Measurements from ENCODE around the gene FXYD2.
A peak's percentile ranks its signal among the peaks of the same experiment; 100 is the strongest.

The FXYD2 gene

GRCh38 chr11:117862753-117863152, 38.2 kb upstream of the FXYD2 start:
- ChIA-PET CTCF (no interaction called here), POLR2A (no interaction called here)
- no peak for TF ChIP-seq HDGF (IDR thresholded peaks at IDR 0.05; ENCODE audit: borderline replicate concordance)
- TF ChIP-seq TARDBP (IDR thresholded peaks at IDR 0.05) = no peak
- TF ChIP-seq SP1 (IDR thresholded peaks at IDR 0.05) = no peak
- no peak for TF ChIP-seq BHLHE40 (IDR thresholded peaks at IDR 0.05; ENCODE audit: borderline replicate concordance)
- no peak for TF ChIP-seq PKNOX1 (IDR thresholded peaks at IDR 0.05)
- TF ChIP-seq SUZ12 (IDR thresholded peaks at IDR 0.05) = no peak
- no peak for DNase-seq (ENCODE audit: extremely low spot score)

- TF ChIP-seq HDGF (IDR thresholded peaks at IDR 0.05; ENCODE audit: borderline replicate concordance) = no peak
- no peak for TF ChIP-seq SP1 (IDR thresholded peaks at IDR 0.05)
- no peak for TF ChIP-seq ELF4 (IDR thresholded peaks at IDR 0.05)
- no peak for TF ChIP-seq FOXM1 (IDR thresholded peaks at IDR 0.05; ENCODE audit: borderline replicate concordance)
- TF ChIP-seq NFRKB (IDR thresholded peaks at IDR 0.05) = no peak
- no peak for TF ChIP-seq PKNOX1 (IDR thresholded peaks at IDR 0.05)
- no peak for TF ChIP-seq ARNT (IDR thresholded peaks at IDR 0.05)
- POLR2A ChIA-PET = interaction anchor here (1.1 to 1.2 kb wide), 2 partner anchors 9 to 15 kb away, joined by 4 to 5 read pairs; partner anchors contain the start of gene FXYD6
Measured at GRCh38 chr11:117862019-117862725, 37.6 kb upstream of the FXYD2 start.

GRCh38 chr11:117861151-117862018, 36.8 kb upstream of the FXYD2 start:
- POLR2A ChIA-PET = interaction anchor here (1.1 to 1.2 kb wide), 2 partner anchors 10 to 15 kb away, joined by 4 to 5 read pairs; partner anchors contain the start of gene FXYD6
- TF ChIP-seq FOXM1 (IDR thresholded peaks at IDR 0.05; ENCODE audit: borderline replicate concordance) (no peak), ZNF384 (IDR thresholded peaks at IDR 0.05) (no peak), HDGF (IDR thresholded peaks at IDR 0.05; ENCODE audit: borderline replicate concordance) (no peak), LEF1 (IDR thresholded peaks at IDR 0.05; ENCODE audit: borderline replicate concordance) (no peak)
- CTCF ChIA-PET = interaction anchor here (0.7 to 1.2 kb wide), 5 partner anchors 9 to 85 kb away, joined by 3 to 4 read pairs (median 3); partner anchors contain the start of gene FXYD6
- peak; percentile 69 for DNase-seq (ENCODE audit: extremely low spot score)

More at GRCh38 chr11:117862019-117862725, 37.6 kb upstream of the FXYD2 start:
- CTCF ChIA-PET = interaction anchor here (1.0 kb wide), 1 partner anchor 9 kb away, joined by 4 read pairs; no protein-coding TSS in a partner anchor
- DNase-seq (ENCODE audit: extremely low spot score) = no peak

GRCh38 chr11:117860139-117860538, 35.6 kb upstream of the FXYD2 start:
- no peak for DNase-seq (ENCODE audit: extremely low spot score)
- TF ChIP-seq SP1 (IDR thresholded peaks at IDR 0.05) (no peak), CTBP1 (IDR thresholded peaks at IDR 0.05; ENCODE audit: borderline replicate concordance) (no peak), LEF1 (IDR thresholded peaks at IDR 0.05; ENCODE audit: borderline replicate concordance) (no peak), ZNF384 (IDR thresholded peaks at IDR 0.05) (no peak), L3MBTL2 (conservative IDR thresholded peaks at IDR 0.05) (no peak), HDGF (IDR thresholded peaks at IDR 0.05; ENCODE audit: borderline replicate concordance) (no peak), BHLHE40 (IDR thresholded peaks at IDR 0.05; ENCODE audit: borderline replicate concordance) (no peak), NFRKB (IDR thresholded peaks at IDR 0.05) (no peak), FOXM1 (IDR thresholded peaks at IDR 0.05; ENCODE audit: borderline replicate concordance) (no peak), ARNT (IDR thresholded peaks at IDR 0.05) (no peak), ELF4 (IDR thresholded peaks at IDR 0.05) (no peak)
- CTCF ChIA-PET = interaction anchor here (1.2 kb wide), 1 partner anchor 45 kb away, joined by 3 read pairs; no protein-coding TSS in a partner anchor
- POLR2A ChIA-PET = no interaction called here

- DNase-seq (ENCODE audit: extremely low spot score) = no peak
- CTCF ChIA-PET = no interaction called here
- POLR2A ChIA-PET = no interaction called here
- no peak for TF ChIP-seq NFRKB (IDR thresholded peaks at IDR 0.05)
- no peak for TF ChIP-seq PKNOX1 (IDR thresholded peaks at IDR 0.05)
- TF ChIP-seq FOXM1 (IDR thresholded peaks at IDR 0.05; ENCODE audit: borderline replicate concordance) = no peak
- no peak for TF ChIP-seq SUZ12 (IDR thresholded peaks at IDR 0.05)
- TF ChIP-seq TARDBP (IDR thresholded peaks at IDR 0.05) = no peak
- TF ChIP-seq CTBP1 (IDR thresholded peaks at IDR 0.05; ENCODE audit: borderline replicate concordance) = no peak
- TF ChIP-seq BHLHE40 (IDR thresholded peaks at IDR 0.05; ENCODE audit: borderline replicate concordance) = no peak
- no peak for TF ChIP-seq L3MBTL2 (conservative IDR thresholded peaks at IDR 0.05)
- TF ChIP-seq SP1 (IDR thresholded peaks at IDR 0.05) = no peak
- TF ChIP-seq FOXA1 (IDR thresholded peaks at IDR 0.05) = no peak
- no peak for TF ChIP-seq ELF4 (IDR thresholded peaks at IDR 0.05)
- no peak for TF ChIP-seq ARNT (IDR thresholded peaks at IDR 0.05)
- TF ChIP-seq ZNF384 (IDR thresholded peaks at IDR 0.05) = no peak
- TF ChIP-seq HDGF (IDR thresholded peaks at IDR 0.05; ENCODE audit: borderline replicate concordance) = no peak
- no peak for TF ChIP-seq LEF1 (IDR thresholded peaks at IDR 0.05; ENCODE audit: borderline replicate concordance)
- TF ChIP-seq FOXK2 (IDR thresholded peaks at IDR 0.05) = no peak
Measured at GRCh38 chr11:117859488-117860112, 35.1 kb upstream of the FXYD2 start.
